ENCODE results near the gene SOX15.
"Not testable (repeated sequence)": the region's sequence is repeated elsewhere in the genome, so short reads cannot be mapped to it uniquely, and the experiment has no call there.

SOX15 gene

GRCh38 chr17:7626307-7626706, 36.4 kb upstream of the SOX15 start:
- H3K4me1 ChIP-seq (ENCODE audit: control insufficient read depth, insufficient read depth, low read length): no peaks in the 10 kb centered on the region
- H3K27me3 ChIP-seq (ENCODE audit: control insufficient read depth, insufficient read depth, low read length): no peaks in the 10 kb centered on the region
- H3K4me3 ChIP-seq (ENCODE audit: low read length): no peak overlapping the region
- DNase-seq (ENCODE audit: low read depth, low spot score): no peak
- no CpG with 5 or more reads among the region's 7 CpGs for WGBS (ENCODE audit: insufficient coverage, insufficient read length)
- no peaks in the 10 kb centered on the region for H3K9me3 ChIP-seq (ENCODE audit: control insufficient read depth, insufficient read depth, low read length)
- no peaks in the 10 kb centered on the region for H3K36me3 ChIP-seq (ENCODE audit: control insufficient read depth, insufficient read depth, low read length)
- no peak overlapping the region for H3K27ac ChIP-seq (ENCODE audit: low read length)

DNA sequence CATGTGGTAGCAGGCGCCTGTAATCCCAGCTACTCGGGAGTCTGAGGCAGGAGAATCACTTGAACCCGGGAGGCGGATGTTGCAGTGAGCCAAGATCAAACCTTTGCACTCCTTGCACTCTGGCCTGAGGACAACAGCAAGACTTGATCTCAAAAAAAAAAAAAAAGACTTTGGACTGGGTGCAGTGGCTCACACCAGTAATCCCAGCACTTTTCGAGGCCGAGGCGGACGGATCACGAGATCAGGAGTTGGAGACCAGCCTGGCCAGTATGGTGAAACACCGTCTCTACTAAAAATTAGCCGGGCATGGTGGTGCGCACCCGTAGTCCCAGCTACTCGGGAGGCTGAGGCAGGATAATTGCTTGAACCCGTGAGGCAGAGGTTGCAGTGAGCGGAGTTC, 35.9 kb upstream of the SOX15 start:
- H3K36me3 ChIP-seq (ENCODE audit: control insufficient read depth, insufficient read depth, low read length): not testable (repeated sequence)
- no CpG with 5 or more reads among the region's 16 CpGs for WGBS (ENCODE audit: insufficient coverage, insufficient read length)

DNA sequence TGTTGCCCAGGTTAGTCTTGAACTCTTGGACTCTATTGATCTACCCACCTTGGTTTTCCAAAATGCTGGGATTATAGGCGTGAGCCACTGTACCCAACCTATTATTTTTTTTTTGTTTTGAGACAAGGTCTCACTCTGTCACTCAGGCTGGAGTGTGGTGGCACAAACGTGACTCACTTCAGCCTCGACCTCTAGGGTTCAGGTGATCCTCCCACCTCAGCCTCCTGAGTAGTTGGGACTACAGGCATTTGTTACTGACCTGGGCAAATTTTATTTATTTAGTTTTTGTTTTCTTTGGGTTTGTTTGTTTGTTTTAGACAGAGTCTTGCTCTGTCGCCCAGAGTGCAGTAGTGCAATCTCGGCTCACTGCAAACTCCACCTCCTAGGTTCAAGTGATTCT, 33.8 kb upstream of the SOX15 start:
- no CpG with 5 or more reads among the region's 5 CpGs for WGBS (ENCODE audit: insufficient coverage, insufficient read length)
- Histone ChIP-seq H3K9me3 (ENCODE audit: control insufficient read depth, insufficient read depth, low read length) (no peaks in the 10 kb centered on the region), H3K27me3 (ENCODE audit: control insufficient read depth, insufficient read depth, low read length) (no peaks in the 10 kb centered on the region)

More for the DNA sequence above, 35.9 kb upstream of the SOX15 start:
- not testable (repeated sequence) for H3K27me3 ChIP-seq (ENCODE audit: control insufficient read depth, insufficient read depth, low read length); H3K4me1 ChIP-seq (ENCODE audit: control insufficient read depth, insufficient read depth, low read length); H3K27ac ChIP-seq (ENCODE audit: low read length); DNase-seq (ENCODE audit: low read depth, low spot score); H3K4me3 ChIP-seq (ENCODE audit: low read length); H3K9me3 ChIP-seq (ENCODE audit: control insufficient read depth, insufficient read depth, low read length)

GRCh38 chr17:7620835-7621234, 30.9 kb upstream of the SOX15 start:
- WGBS (ENCODE audit: insufficient coverage, insufficient read length): no CpG with 5 or more reads among the region's 8 CpGs
- Histone ChIP-seq H3K9me3 (ENCODE audit: control insufficient read depth, insufficient read depth, low read length) (no peaks in the 10 kb centered on the region), H3K27me3 (ENCODE audit: control insufficient read depth, insufficient read depth, low read length) (no peaks in the 10 kb centered on the region), H3K36me3 (ENCODE audit: control insufficient read depth, insufficient read depth, low read length) (no peaks in the 10 kb centered on the region), H3K27ac (ENCODE audit: low read length) (no peak overlapping the region), H3K4me1 (ENCODE audit: control insufficient read depth, insufficient read depth, low read length) (no peaks in the 10 kb centered on the region), H3K4me3 (ENCODE audit: low read length) (no peak overlapping the region)
- DNase-seq (ENCODE audit: low read depth, low spot score): no peak

More for the DNA sequence above, 33.8 kb upstream of the SOX15 start:
- H3K36me3 ChIP-seq (ENCODE audit: control insufficient read depth, insufficient read depth, low read length): no peaks in the 10 kb centered on the region
- no peak overlapping the region for H3K4me3 ChIP-seq (ENCODE audit: low read length)
- no peak overlapping the region for H3K27ac ChIP-seq (ENCODE audit: low read length)
- DNase-seq (ENCODE audit: low read depth, low spot score): no peak
- no peaks in the 10 kb centered on the region for H3K4me1 ChIP-seq (ENCODE audit: control insufficient read depth, insufficient read depth, low read length)

- DNase-seq (ENCODE audit: low read depth, low spot score): no peak
- Histone ChIP-seq H3K36me3 (ENCODE audit: control insufficient read depth, insufficient read depth, low read length) (no peaks in the 10 kb centered on the region), H3K9me3 (ENCODE audit: control insufficient read depth, insufficient read depth, low read length) (no peaks in the 10 kb centered on the region), H3K4me1 (ENCODE audit: control insufficient read depth, insufficient read depth, low read length) (peaks cover under 1% of the 10 kb centered on the region; the same call in 1 of the 2 replicates), H3K4me3 (ENCODE audit: low read length) (no peak overlapping the region), H3K27ac (ENCODE audit: low read length) (no peak overlapping the region), H3K27me3 (ENCODE audit: control insufficient read depth, insufficient read depth, low read length) (no peaks in the 10 kb centered on the region)
- WGBS (ENCODE audit: insufficient coverage, insufficient read length): no CpG with 5 or more reads among the region's 5 CpGs
These were observed 28.7 kb upstream of the SOX15 start for GRCh38 chr17:7618608-7619007.

GRCh38 chr17:7615265-7615747, 25.4 kb upstream of the SOX15 start:
- Histone ChIP-seq H3K4me3 (ENCODE audit: low read length) (peak overlapping the region; percentile 13; the same call in 1 of the 2 replicates), H3K27me3 (ENCODE audit: control insufficient read depth, insufficient read depth, low read length) (no peaks in the 10 kb centered on the region), H3K36me3 (ENCODE audit: control insufficient read depth, insufficient read depth, low read length) (no peaks in the 10 kb centered on the region), H3K4me1 (ENCODE audit: control insufficient read depth, insufficient read depth, low read length) (peaks cover 2% of the 10 kb centered on the region; the same call in 1 of the 2 replicates), H3K9me3 (ENCODE audit: control insufficient read depth, insufficient read depth, low read length) (no peaks in the 10 kb centered on the region), H3K27ac (ENCODE audit: low read length) (no peak overlapping the region)
- no CpG with 5 or more reads among the region's 28 CpGs for WGBS (ENCODE audit: insufficient coverage, insufficient read length)
- DNase-seq (ENCODE audit: low read depth, low spot score): no peak

DNA sequence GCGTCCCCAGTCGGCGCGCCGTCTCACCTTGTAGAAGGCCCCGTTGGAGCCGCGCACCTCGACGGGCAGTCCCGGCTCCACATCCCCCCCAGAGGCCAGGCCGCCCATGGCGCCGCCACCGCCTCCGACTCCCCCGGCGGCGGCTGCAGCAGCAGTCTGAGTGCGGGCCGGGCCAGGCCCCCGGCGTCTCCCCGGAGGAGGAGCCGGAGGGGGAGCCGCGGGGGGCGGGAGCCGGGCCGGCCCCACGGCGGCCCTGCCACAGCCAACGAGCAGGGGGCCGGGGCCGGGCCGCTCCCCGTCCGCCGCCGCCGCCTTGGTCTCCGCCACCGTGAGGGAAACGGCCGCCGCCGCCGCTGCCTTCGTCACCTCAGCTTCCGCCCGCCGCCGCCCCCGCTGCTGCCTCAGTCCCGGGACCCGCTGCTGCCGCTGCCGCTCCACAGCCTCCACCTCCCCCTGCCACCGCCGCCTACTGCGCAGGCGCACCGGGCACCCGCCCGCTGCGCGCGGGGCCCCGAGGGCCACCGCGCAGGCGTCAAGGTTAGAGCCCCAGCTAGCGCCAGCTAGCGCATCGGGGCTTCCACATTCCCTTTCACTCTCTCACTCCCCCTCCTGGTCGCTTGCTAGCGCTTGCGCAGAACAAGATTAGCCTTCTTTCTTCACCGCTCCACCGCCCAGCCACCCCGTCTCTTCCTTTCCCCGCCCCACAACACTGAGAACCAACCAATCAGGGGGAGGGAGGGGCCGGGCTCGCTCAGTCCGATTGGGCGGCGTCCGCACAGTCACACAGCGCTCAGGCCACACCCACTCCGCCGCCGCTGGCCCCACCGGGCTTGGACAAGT, 24.8 kb upstream of the SOX15 start, which contains the start of gene FXR2:
TSS of gene FXR2 (minus strand) at position 473 of the 840 bp plus-strand sequence. CDS start at position 108, 365 bp downstream.
- Histone ChIP-seq H3K27ac (ENCODE audit: low read length) (no peak within 1 kb of the TSS), H3K4me1 (ENCODE audit: control insufficient read depth, insufficient read depth, low read length) (peaks cover 2% of the 10 kb centered on the region; the same call in 1 of the 2 replicates), H3K4me3 (ENCODE audit: low read length) (peak within 1 kb of the TSS; percentile 74), H3K27me3 (ENCODE audit: control insufficient read depth, insufficient read depth, low read length) (no peaks in the 10 kb centered on the region), H3K36me3 (ENCODE audit: control insufficient read depth, insufficient read depth, low read length) (no peaks in the 10 kb centered on the region), H3K9me3 (ENCODE audit: control insufficient read depth, insufficient read depth, low read length) (no peaks in the 10 kb centered on the region)
- peak; percentile 98 for DNase-seq (ENCODE audit: low read depth, low spot score)
- no CpG with 5 or more reads among the region's 93 CpGs for WGBS (ENCODE audit: insufficient coverage, insufficient read length)

- Histone ChIP-seq H3K4me3 (ENCODE audit: low read length) (peak overlapping the region; percentile 74), H3K36me3 (ENCODE audit: control insufficient read depth, insufficient read depth, low read length) (no peaks in the 10 kb centered on the region), H3K27ac (ENCODE audit: low read length) (no peak overlapping the region), H3K9me3 (ENCODE audit: control insufficient read depth, insufficient read depth, low read length) (no peaks in the 10 kb centered on the region), H3K27me3 (ENCODE audit: control insufficient read depth, insufficient read depth, low read length) (no peaks in the 10 kb centered on the region), H3K4me1 (ENCODE audit: control insufficient read depth, insufficient read depth, low read length) (peaks cover 2% of the 10 kb centered on the region; the same call in 1 of the 2 replicates)
- DNase-seq (ENCODE audit: low read depth, low spot score): no peak
- WGBS (ENCODE audit: insufficient coverage, insufficient read length): no CpG with 5 or more reads among the region's 20 CpGs
These were observed 24.0 kb upstream of the SOX15 start for GRCh38 chr17:7613769-7614424.

DNA sequence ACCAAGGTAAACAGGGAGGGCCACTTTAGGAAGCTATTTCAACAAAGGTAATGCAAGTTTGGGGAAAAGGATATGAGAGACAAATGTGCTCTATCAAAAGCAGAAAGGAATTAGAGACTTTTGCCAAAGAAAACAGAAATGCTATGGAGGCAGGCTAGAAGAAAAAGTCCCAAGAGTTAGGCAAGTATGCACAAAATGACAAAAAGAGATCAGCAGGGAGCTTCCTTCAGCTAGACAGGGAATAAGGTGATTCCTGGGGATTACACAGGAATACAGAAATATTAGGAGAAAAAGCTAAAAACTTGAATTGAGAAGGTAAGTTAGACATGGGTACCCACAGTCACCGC, 22.4 kb upstream of the SOX15 start:
- DNase-seq (ENCODE audit: low read depth, low spot score): no peak
- no CpG with 5 or more reads among the region's 1 CpG for WGBS (ENCODE audit: insufficient coverage, insufficient read length)
- H3K36me3 ChIP-seq (ENCODE audit: control insufficient read depth, insufficient read depth, low read length): no peaks in the 10 kb centered on the region
- peaks cover 2% of the 10 kb centered on the region; the same call in 1 of the 2 replicates for H3K4me1 ChIP-seq (ENCODE audit: control insufficient read depth, insufficient read depth, low read length)
- no peak overlapping the region for H3K4me3 ChIP-seq (ENCODE audit: low read length)
- no peak overlapping the region for H3K27ac ChIP-seq (ENCODE audit: low read length)
- no peaks in the 10 kb centered on the region for H3K27me3 ChIP-seq (ENCODE audit: control insufficient read depth, insufficient read depth, low read length)
- H3K9me3 ChIP-seq (ENCODE audit: control insufficient read depth, insufficient read depth, low read length): no peaks in the 10 kb centered on the region

DNA sequence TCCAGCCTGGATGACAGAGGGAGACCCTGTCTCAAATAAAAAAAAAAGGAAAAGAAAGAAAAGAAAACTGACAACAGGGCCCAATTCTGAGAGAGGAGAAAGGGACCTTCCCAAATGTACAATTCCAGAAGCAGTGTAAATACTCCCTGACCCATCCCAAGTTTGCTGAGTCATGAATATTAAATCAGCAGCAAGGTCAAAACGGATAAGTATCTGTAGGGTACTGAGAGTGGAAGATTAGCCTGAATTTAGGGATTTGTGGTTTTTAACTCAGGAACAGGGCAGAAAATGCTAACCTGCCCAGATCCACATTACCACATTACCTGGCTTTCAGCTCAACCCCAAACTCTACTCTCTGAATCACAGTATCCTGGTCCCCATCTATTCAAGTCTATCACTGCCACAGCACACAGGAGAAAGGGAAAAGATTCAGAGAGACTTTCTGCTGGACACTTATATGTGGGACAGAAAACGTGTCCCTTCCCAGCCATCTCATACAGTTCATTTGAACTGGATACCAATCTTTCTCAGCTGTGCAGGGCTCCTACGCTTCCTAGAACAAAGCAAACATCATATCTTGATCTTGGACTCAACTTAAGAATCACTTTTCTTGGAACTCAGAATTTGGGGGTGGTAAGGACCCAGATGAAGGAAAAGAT, 21.9 kb upstream of the SOX15 start:
- H3K4me3 ChIP-seq (ENCODE audit: low read length): no peak overlapping the region
- no peaks in the 10 kb centered on the region for H3K27me3 ChIP-seq (ENCODE audit: control insufficient read depth, insufficient read depth, low read length)
- H3K9me3 ChIP-seq (ENCODE audit: control insufficient read depth, insufficient read depth, low read length): no peaks in the 10 kb centered on the region
- H3K36me3 ChIP-seq (ENCODE audit: control insufficient read depth, insufficient read depth, low read length): no peaks in the 10 kb centered on the region
- no CpG with 5 or more reads among the region's 3 CpGs for WGBS (ENCODE audit: insufficient coverage, insufficient read length)
- peaks cover 2% of the 10 kb centered on the region; the same call in 1 of the 2 replicates for H3K4me1 ChIP-seq (ENCODE audit: control insufficient read depth, insufficient read depth, low read length)
- H3K27ac ChIP-seq (ENCODE audit: low read length): no peak overlapping the region
- no peak for DNase-seq (ENCODE audit: low read depth, low spot score)
